Inferior parietal cortex (tissue), 1 donor: Measurements from ENCODE around the gene TMEM266.

Experiments
- DNase-seq: peaks from one replicate; pipeline ENCODE4 v3.0.0-alpha.2; 2016; ENCODE audit errors: extremely low spot score

TMEM266 gene

GRCh38 chr15:76070192-76070591 lies 10.4 kb downstream of the TMEM266 start:
- DNase-seq = no peak

GRCh38 chr15:76070921-76071635 lies 11.3 kb downstream of the TMEM266 start:
- DNase-seq = no peak

GRCh38 chr15:76071806-76072205 lies 12.0 kb downstream of the TMEM266 start:
- DNase-seq = no peak

- DNase-seq = no peak
Observed at GRCh38 chr15:76073554-76073953, 13.8 kb downstream of the TMEM266 start.

- DNase-seq = no peak
Observed at GRCh38 chr15:76075046-76075445, 15.3 kb downstream of the TMEM266 start.

- DNase-seq = no peak
Observed at GRCh38 chr15:76078285-76078877, 18.6 kb downstream of the TMEM266 start.

- no peak for DNase-seq
Observed at GRCh38 chr15:76084256-76084655, 24.5 kb downstream of the TMEM266 start.

GRCh38 chr15:76098685-76099084 lies 38.9 kb downstream of the TMEM266 start:
- DNase-seq = no peak

- DNase-seq = no peak
Observed at GRCh38 chr15:76099388-76099787, 39.6 kb downstream of the TMEM266 start.

- DNase-seq = no peak
Observed at GRCh38 chr15:76100361-76100760, 40.6 kb downstream of the TMEM266 start.

GRCh38 chr15:76101655-76102054 lies 41.9 kb downstream of the TMEM266 start:
- DNase-seq = no peak

GRCh38 chr15:76105391-76105790 lies 45.6 kb downstream of the TMEM266 start:
- no peak for DNase-seq

GRCh38 chr15:76105911-76106310 lies 46.1 kb downstream of the TMEM266 start:
- DNase-seq = no peak

- DNase-seq = no peak
Observed at GRCh38 chr15:76107169-76107568, 47.4 kb downstream of the TMEM266 start.

GRCh38 chr15:76108021-76108723 lies 48.4 kb downstream of the TMEM266 start:
- no peak for DNase-seq

GRCh38 chr15:76109046-76109445 lies 49.3 kb downstream of the TMEM266 start:
- DNase-seq = no peak

GRCh38 chr15:76114561-76114960 lies 54.8 kb downstream of the TMEM266 start:
- no peak for DNase-seq

- DNase-seq = no peak
Observed at GRCh38 chr15:76116138-76116885, 56.5 kb downstream of the TMEM266 start.

- DNase-seq = no peak
Observed at GRCh38 chr15:76117181-76117580, 57.4 kb downstream of the TMEM266 start.

- DNase-seq = no peak
Observed at GRCh38 chr15:76118767-76119166, 59.0 kb downstream of the TMEM266 start.

GRCh38 chr15:76123031-76123430 lies 63.2 kb downstream of the TMEM266 start:
- no peak for DNase-seq

GRCh38 chr15:76127169-76127568 lies 67.4 kb downstream of the TMEM266 start:
- DNase-seq = no peak
